GM13976 (cell line): ENCODE data around the gene UQCRFS1.
"Not testable (repeated sequence)": the region's sequence is repeated elsewhere in the genome, so short reads cannot be mapped to it uniquely, and the experiment has no call there.

ENCODE experiments used
- DNase-seq: peaks from one replicate; pipeline ENCODE4 v3.0.0; 2012; ENCODE audit warnings: low spot score
- CTCF ChIP-seq: IDR thresholded peaks from 2 replicates; pipeline ENCODE4 v1.5.1; 2012; ENCODE audit warnings: borderline replicate concordance, mild to moderate bottlenecking; ENCODE audit not compliant: insufficient read depth; ENCODE audit errors: extremely low read depth, missing control alignments, control extremely low read depth
- in situ Hi-C: fragments of 300-500 bp; cut with MboI; formaldehyde crosslinking; loops from one replicate; pipeline ENCODE4 v1.12.0; 2022; ENCODE audit warnings: low sequenced_read_pairs, mixed read lengths, inconsistent platforms; ENCODE audit not compliant: unreplicated experiment

UQCRFS1 gene

GRCh38 chr19:29215322-29215845 is 2.4 kb upstream of the UQCRFS1 start:
- in situ Hi-C loops = no loop called here
- no peak for DNase-seq
- no peak for TF ChIP-seq CTCF

- no peak for TF ChIP-seq CTCF
- no peak for DNase-seq
- in situ Hi-C loops = no loop called here
These were observed 1.5 kb upstream of the UQCRFS1 start for GRCh38 chr19:29214411-29214810.

GRCh38 chr19:29212356-29212647 is 649 bp downstream of the UQCRFS1 start:
- TF ChIP-seq CTCF = no peak
- in situ Hi-C loops = no loop called here
- DNase-seq = no peak

GRCh38 chr19:29211562-29212355 is 1.2 kb downstream of the UQCRFS1 start:
- no peak for DNase-seq
- TF ChIP-seq CTCF = no peak
- in situ Hi-C loops = no loop called here

- DNase-seq, in situ Hi-C loops: not testable (repeated sequence)
These were observed 1.9 kb downstream of the UQCRFS1 start for GRCh38 chr19:29211041-29211440.

DNA sequence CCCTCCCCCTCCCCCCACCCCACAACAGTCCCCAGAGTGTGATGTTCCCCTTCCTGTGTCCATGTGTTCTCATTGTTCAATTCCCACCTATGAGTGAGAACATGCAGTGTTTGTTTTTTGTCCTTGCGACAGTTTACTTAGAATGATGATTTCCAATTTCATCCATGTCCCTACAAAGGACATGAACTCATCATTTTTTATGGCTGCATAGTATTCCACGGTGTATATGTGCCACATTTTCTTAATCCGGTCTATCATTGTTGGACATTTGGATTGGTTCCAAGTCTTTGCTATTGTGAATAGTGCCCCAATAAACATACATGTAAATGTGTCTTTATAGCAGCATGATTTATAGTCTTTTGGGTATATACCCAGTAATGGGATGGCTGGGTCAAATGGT is 2.4 kb downstream of the UQCRFS1 start:
- in situ Hi-C loops, DNase-seq: not testable (repeated sequence)

DNA sequence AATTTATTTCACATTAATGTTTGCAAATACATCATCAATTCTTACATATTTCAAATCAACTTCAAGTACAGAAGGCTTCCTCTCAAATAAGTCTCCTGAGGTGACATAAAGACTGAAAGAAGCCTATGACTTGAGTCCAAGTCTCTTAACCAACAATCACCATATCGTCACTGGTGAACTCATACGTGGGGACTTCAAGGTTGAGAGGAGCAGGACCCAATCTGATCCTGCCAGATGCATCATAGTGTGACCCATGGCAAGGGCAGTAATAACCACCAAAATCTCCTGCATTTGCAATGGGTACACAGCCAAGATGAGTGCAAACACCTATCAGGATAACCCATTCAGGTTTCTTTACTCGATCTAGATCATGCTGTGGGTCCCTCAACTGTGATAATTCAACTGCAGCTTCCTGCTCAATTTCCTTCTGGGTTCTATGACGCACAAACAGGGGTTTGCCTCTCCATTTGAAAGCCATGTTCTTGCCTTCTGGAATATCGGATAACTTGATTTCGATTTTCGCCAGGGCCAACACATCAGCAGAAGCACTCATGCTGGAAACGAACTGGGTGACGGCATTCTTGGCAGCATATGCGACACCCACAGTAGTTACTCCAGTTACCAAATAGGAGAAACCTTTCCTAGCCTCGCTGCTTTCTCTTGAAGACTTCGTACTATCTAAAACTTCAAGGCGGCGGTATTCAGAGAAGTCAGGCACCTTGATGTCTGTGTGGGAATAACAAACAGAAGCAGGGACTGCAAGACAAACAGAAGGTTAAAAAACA is 5.4 kb downstream of the UQCRFS1 start:
- in situ Hi-C loops, DNase-seq: not testable (repeated sequence)

DNA sequence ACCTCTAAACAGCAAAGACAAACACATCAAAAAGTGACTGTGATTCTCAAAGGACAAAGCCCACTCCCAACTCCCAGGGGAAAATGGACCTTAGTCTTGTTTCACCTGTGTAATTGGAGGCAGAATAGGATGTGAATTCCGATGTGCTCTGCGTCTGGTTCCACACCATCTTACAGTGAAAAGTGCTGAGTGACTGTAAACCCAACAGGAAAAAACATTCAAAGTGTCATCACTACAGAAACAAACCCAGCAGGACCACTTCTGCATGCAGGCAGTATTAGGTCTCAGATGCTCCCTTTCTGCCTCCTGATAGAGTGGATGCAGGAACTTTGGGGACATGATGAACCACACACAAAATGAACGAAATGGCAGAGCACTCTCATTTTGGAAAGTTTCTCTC is 6.5 kb downstream of the UQCRFS1 start:
- in situ Hi-C loops = no loop called here
- TF ChIP-seq CTCF = no peak
- DNase-seq = no peak
